GM12878 (cell line): Measurements from ENCODE around the gene CASP8AP2. TPM values are rescaled to one million over a fixed set of nuclear protein-coding genes. Genes with fewer than 3 reads are reported as not detected.

ENCODE experiments used
- ATAC-seq: fragments of 200-7000 bp; cut with Tn5 transposase; 3 replicates; pipeline ENCODE4 v1.9.1; 2020; ENCODE audit warnings: mild to moderate bottlenecking, moderate library complexity
- BruUV-seq: library from RNA; stranded (reverse); fragments of 400-500 nt; replicated peaks from 2 replicates; lab custom pipeline; 2021; lab: Mats Ljungman, UMichigan
- CTCF ChIA-PET: fragments of 300-600 bp; sonication (Branson Sonifier 250); formaldehyde crosslinking; extraction: SDS; loops from one replicate; lab custom pipeline; 2021; ENCODE audit warnings: inconsistent platforms; lab: Yijun Ruan, JAX
- POLR2A ChIA-PET: fragments of 350-600 bp; formaldehyde crosslinking; extraction: SDS; loops from one replicate; lab custom pipeline; 2021; ENCODE audit warnings: inconsistent platforms; lab: Charles Lee
- RAD21 ChIA-PET: fragments of 300-600 bp; sonication (Branson Sonifier 250); formaldehyde crosslinking; loops from one replicate; lab custom pipeline; 2023; ENCODE audit warnings: antibody characterized with exemption; ENCODE audit not compliant: unreplicated experiment; lab: Charles Lee
- SMC1A ChIA-PET: fragments of 300-600 bp; sonication (Branson Sonifier 250); formaldehyde crosslinking; loops from one replicate; lab custom pipeline; 2023; ENCODE audit not compliant: unreplicated experiment, uncharacterized antibody; lab: Charles Lee
- DNase-seq: peaks from one replicate; pipeline ENCODE4 v3.0.0-alpha.2; 2011; ENCODE audit warnings: low read depth, low spot score
- FAIRE-seq: peaks from 3 replicates; lab custom pipeline; 2011; peaks lifted over from hg19 to GRCh38; lab: Jason Lieb, UNC
- H2AFZ ChIP-seq: 2 replicates; pipeline ENCODE4 v1.6.0; 2011; ENCODE audit warnings: low read depth, low read length, control low read depth; ENCODE audit not compliant: control insufficient read depth
- H3K27ac ChIP-seq: 2 replicates; pipeline ENCODE4 v1.5.1; 2011; ENCODE audit warnings: control low read depth; ENCODE audit not compliant: control insufficient read depth, insufficient read depth
- H3K27me3 ChIP-seq, 2 experiments: replicated peaks in 1 of 2; 2 replicates each; pipeline versions ENCODE4 v1.6.0 to v1.6.1; 2011; ENCODE audit warnings: low read length in 1 of 2; ENCODE audit not compliant: control insufficient read depth in 2 of 2, insufficient read depth in 2 of 2
- H3K36me3 ChIP-seq, 2 experiments: 2 replicates each; pipeline ENCODE4 v1.5.1; 2011; ENCODE audit warnings: low read length in 1 of 2; ENCODE audit not compliant: control insufficient read depth in 2 of 2, insufficient read depth in 2 of 2
- H3K4me1 ChIP-seq: 2 replicates; pipeline ENCODE4 v1.6.1; 2011; ENCODE audit warnings: mild to moderate bottlenecking, low read length, moderate library complexity, mixed read lengths; ENCODE audit not compliant: control insufficient read depth, insufficient read depth
- H3K4me2 ChIP-seq: 2 replicates; pipeline ENCODE4 v1.6.0; 2011; ENCODE audit warnings: control low read depth; ENCODE audit not compliant: control insufficient read depth, insufficient read depth
- H3K4me3 ChIP-seq: fragments of 200-600 bp; sonication (generic); 2 replicates; pipeline ENCODE4 v1.5.1; 2016
- H3K79me2 ChIP-seq: 2 replicates; pipeline ENCODE4 v1.6.0; 2011; ENCODE audit warnings: low read length; ENCODE audit not compliant: control insufficient read depth, insufficient read depth
- H3K9ac ChIP-seq: 2 replicates; pipeline ENCODE4 v1.8.0; 2011; ENCODE audit warnings: low read length, control low read depth, mixed read lengths; ENCODE audit not compliant: control insufficient read depth, insufficient read depth
- H3K9me3 ChIP-seq: replicated peaks from 3 replicates; pipeline ENCODE4 v1.5.1; 2011; ENCODE audit warnings: mild to moderate bottlenecking, low read length; ENCODE audit not compliant: control insufficient read depth, insufficient read depth
- H4K20me1 ChIP-seq: 2 replicates; pipeline ENCODE4 v1.6.0; 2011; ENCODE audit not compliant: control insufficient read depth, insufficient read depth
- GABPA ChIP-seq: IDR thresholded peaks from 2 replicates; pipeline ENCODE4 v1.6.1; 2014; ENCODE audit warnings: antibody characterized with exemption, low read depth, mild to moderate bottlenecking, inconsistent platforms
- HDAC2 ChIP-seq: fragments of 200-600 bp; sonication (generic); IDR thresholded peaks from 2 replicates; pipeline ENCODE4 v1.6.1; 2017
- MEF2B ChIP-seq: fragments of 450-650 bp; IDR thresholded peaks from 2 replicates; pipeline ENCODE4 v1.6.1; 2018; ENCODE audit warnings: mild to moderate bottlenecking, moderate library complexity; ENCODE audit not compliant: partially characterized antibody, poor library complexity, severe bottlenecking
- MYB ChIP-seq: fragments of 150-350 bp; IDR thresholded peaks from 2 replicates; pipeline ENCODE4 v1.6.1; 2014; ENCODE audit warnings: mild to moderate bottlenecking, low read depth, low read length, borderline replicate concordance
- NRF1 ChIP-seq: conservative IDR thresholded peaks from 2 replicates; pipeline ENCODE4 v1.6.1; 2011; ENCODE audit warnings: mild to moderate bottlenecking, low read depth, low read length, improper control_type of control experiment
- POLR2AphosphoS5 ChIP-seq: IDR thresholded peaks from 2 replicates; pipeline ENCODE4 v1.6.1; 2011; ENCODE audit warnings: mild to moderate bottlenecking, low read length, inconsistent platforms
- RAD21 ChIP-seq: IDR thresholded peaks from 2 replicates; pipeline ENCODE4 v1.6.1; 2011; ENCODE audit warnings: mild to moderate bottlenecking, low read depth, low read length, moderate library complexity; ENCODE audit not compliant: insufficient read depth
- RB1 ChIP-seq: fragments of 450-650 bp; formaldehyde crosslinking; IDR thresholded peaks from 2 replicates; pipeline ENCODE4 v1.6.1; 2017; ENCODE audit warnings: mild to moderate bottlenecking, borderline replicate concordance
- RFX5 ChIP-seq: IDR thresholded peaks from 2 replicates; pipeline ENCODE4 v1.6.1; 2011; ENCODE audit warnings: low read depth, low read length, improper control_type of control experiment
- SREBF1 ChIP-seq: IDR thresholded peaks from 2 replicates; pipeline ENCODE4 v1.6.1; 2012; ENCODE audit warnings: mild to moderate bottlenecking, low read length
- STAT1 ChIP-seq: fragments of 450-650 bp; conservative IDR thresholded peaks from 2 replicates; pipeline ENCODE4 v1.6.1; 2014; ENCODE audit warnings: antibody characterized with exemption, mild to moderate bottlenecking
- TCF3 ChIP-seq: IDR thresholded peaks from 2 replicates; pipeline ENCODE4 v1.6.1; 2012; ENCODE audit warnings: low read depth, mild to moderate bottlenecking, low read length, borderline replicate concordance; ENCODE audit not compliant: insufficient read depth
- YY1 ChIP-seq: IDR thresholded peaks from 2 replicates; pipeline ENCODE4 v1.6.1; 2011; ENCODE audit warnings: low read depth, mild to moderate bottlenecking, low read length
- WGBS: methylation state at CpG from one replicate; pipeline ENCODE4 v1.1.6; 2016; ENCODE audit warnings: low lambda C conversion rate; ENCODE audit not compliant: insufficient replicate concordance, insufficient coverage; ENCODE audit errors: missing lambda C conversion rate; 5-methylcytosine and 5-hydroxymethylcytosine counted together
- in situ Hi-C: fragments of 300-500 bp; cut with MboI; formaldehyde crosslinking; loops from 9 replicates; pipeline ENCODE4 v1.14.3; 2018; ENCODE audit warnings: mixed read lengths
- intact Hi-C: fragments of 100-400 bp; cut with micrococcal nuclease; formaldehyde crosslinking; loops from one replicate; pipeline ENCODE4 v1.14.2; 2022; ENCODE audit not compliant: unreplicated experiment
- polyA plus RNA-seq, 11 experiments: library from polyadenylated mRNA; depleted of rRNA in 4 of 11; unstranded in 6 of 11; stranded (reverse) in 5 of 11; fragments of >200 nt; fragmentation: Nextera tagmentation in 4 of 11; fragmentation: Illumina TruSeq in 1 of 11; extraction: Ambion mirVana in 4 of 11; extraction: Trizol in 1 of 11; gene quantifications; 1 replicate in 1 of 11; 2 replicates in 10 of 11; pipeline versions ENCODE4 v1.2.1 to v1.2.3, GENCODE V29; 2011 to 2016; ENCODE audit warnings: inconsistent platforms in 2 of 11, missing spikeins in 2 of 11, low read depth in 1 of 11
- total RNA-seq, 4 experiments: library from RNA; depleted of rRNA in 3 of 4; stranded (reverse); fragments of >200 nt in 3 of 4; fragmentation: Illumina TruSeq in 1 of 4; extraction: Trizol in 1 of 4; gene quantifications; 2 replicates each; pipeline versions ENCODE4 v1.2.1 to v1.2.3, GENCODE V29; 2013 to 2021
- TF ChIP-seq, protein P1 (sequence below): IDR thresholded peaks from 2 replicates; pipeline ENCODE4 v1.6.1; 2012; ENCODE audit warnings: low read depth, low read length, improper control_type of control experiment
- TF ChIP-seq, protein P2 (sequence below): fragments of 450-650 bp; formaldehyde crosslinking; IDR thresholded peaks from 2 replicates; pipeline ENCODE4 v1.5.0; 2022; ENCODE audit warnings: mild to moderate bottlenecking, missing genetic modification characterization
- TF ChIP-seq, protein P3 (sequence below): fragments of 450-650 bp; IDR thresholded peaks from 2 replicates; pipeline ENCODE4 v1.6.1; 2014; ENCODE audit warnings: mild to moderate bottlenecking
- TF ChIP-seq, protein P4 (sequence below): fragments of 150-350 bp; IDR thresholded peaks from 2 replicates; pipeline ENCODE4 v1.6.1; 2016; ENCODE audit warnings: low read depth, low read length

Gene CASP8AP2
- total and polyA plus RNA-seq, 10 of the 15 experiments (the other 5 are each of a cell fraction or from before 2014, with no cell fraction given), result 11.1 to 28.7 (median 17.1) TPM

DNA sequence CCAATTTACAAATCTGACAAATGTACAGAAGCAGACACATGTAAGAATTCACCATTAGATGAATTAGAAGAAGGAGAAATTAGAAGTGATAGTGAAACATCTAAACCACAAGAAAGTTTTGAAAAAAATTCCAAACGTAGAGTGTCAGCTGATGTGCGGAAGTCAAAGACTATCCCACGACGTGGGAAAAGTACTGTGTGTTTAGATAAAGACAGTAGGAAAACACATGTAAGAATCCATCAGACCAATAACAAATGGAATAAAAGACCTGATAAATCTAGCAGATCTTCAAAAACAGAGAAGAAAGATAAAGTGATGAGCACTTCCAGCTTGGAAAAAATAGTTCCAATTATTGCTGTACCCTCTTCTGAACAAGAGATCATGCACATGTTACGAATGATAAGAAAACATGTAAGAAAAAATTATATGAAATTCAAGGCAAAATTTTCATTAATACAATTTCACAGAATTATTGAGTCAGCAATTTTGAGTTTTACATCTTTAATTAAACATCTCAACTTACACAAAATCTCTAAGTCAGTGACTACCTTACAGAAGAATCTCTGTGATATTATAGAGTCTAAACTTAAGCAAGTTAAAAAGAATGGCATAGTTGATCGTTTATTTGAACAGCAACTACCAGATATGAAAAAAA lies 36.5 kb downstream of the CASP8AP2 start:
- RAD21 ChIA-PET, result interaction anchor here (0.6 kb wide), 1 partner anchor 74 kb away, joined by 3 read pairs; no protein-coding TSS in a partner anchor
- no peaks in the 10 kb centered on the region for H3K79me2 ChIP-seq
- H3K27ac ChIP-seq, result no peak overlapping the region
- no peak overlapping the region for H2AFZ ChIP-seq
- POLR2A ChIA-PET, result no interaction called here
- no peak overlapping the region for H3K4me3 ChIP-seq
- CTCF ChIA-PET, result no interaction called here
- FAIRE-seq, result no peak
- SMC1A ChIA-PET, result interaction anchor here (0.8 kb wide), 1 partner anchor 9 kb away, joined by 3 read pairs; no protein-coding TSS in a partner anchor
- intact Hi-C loops (no loop called here), in situ Hi-C loops (no loop called here)
- peaks cover 1 to 25% of the 10 kb centered on the region in 2 experiments for H3K36me3 ChIP-seq
- no peak for ATAC-seq
- no TSS peak for BruUV-seq
- H3K27me3 ChIP-seq, result no peaks in the 10 kb centered on the region
- no peaks in the 10 kb centered on the region for H3K9me3 ChIP-seq
- H3K4me1 ChIP-seq, result peaks cover 18% of the 10 kb centered on the region
- DNase-seq, result no peak
- H3K4me2 ChIP-seq, result no peak overlapping the region
- 99% methylated on average over 6 of the region's 6 CpGs for WGBS
- H3K9ac ChIP-seq, result no peak overlapping the region
- H4K20me1 ChIP-seq, result no peaks in the 10 kb centered on the region
- TF ChIP-seq SREBF1 (no peak), RFX5 (no peak), STAT1 (no peak), RAD21 (no peak), YY1 (no peak), TCF3 (no peak), POLR2AphosphoS5 (no peak), RB1 (no peak), NRF1 (no peak), HDAC2 (no peak), GABPA (no peak), MYB (no peak), MEF2B (no peak)
- TF ChIP-seq, protein P1, sequence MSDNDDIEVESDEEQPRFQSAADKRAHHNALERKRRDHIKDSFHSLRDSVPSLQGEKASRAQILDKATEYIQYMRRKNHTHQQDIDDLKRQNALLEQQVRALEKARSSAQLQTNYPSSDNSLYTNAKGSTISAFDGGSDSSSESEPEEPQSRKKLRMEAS, result no peak
- TF ChIP-seq, protein P2, sequence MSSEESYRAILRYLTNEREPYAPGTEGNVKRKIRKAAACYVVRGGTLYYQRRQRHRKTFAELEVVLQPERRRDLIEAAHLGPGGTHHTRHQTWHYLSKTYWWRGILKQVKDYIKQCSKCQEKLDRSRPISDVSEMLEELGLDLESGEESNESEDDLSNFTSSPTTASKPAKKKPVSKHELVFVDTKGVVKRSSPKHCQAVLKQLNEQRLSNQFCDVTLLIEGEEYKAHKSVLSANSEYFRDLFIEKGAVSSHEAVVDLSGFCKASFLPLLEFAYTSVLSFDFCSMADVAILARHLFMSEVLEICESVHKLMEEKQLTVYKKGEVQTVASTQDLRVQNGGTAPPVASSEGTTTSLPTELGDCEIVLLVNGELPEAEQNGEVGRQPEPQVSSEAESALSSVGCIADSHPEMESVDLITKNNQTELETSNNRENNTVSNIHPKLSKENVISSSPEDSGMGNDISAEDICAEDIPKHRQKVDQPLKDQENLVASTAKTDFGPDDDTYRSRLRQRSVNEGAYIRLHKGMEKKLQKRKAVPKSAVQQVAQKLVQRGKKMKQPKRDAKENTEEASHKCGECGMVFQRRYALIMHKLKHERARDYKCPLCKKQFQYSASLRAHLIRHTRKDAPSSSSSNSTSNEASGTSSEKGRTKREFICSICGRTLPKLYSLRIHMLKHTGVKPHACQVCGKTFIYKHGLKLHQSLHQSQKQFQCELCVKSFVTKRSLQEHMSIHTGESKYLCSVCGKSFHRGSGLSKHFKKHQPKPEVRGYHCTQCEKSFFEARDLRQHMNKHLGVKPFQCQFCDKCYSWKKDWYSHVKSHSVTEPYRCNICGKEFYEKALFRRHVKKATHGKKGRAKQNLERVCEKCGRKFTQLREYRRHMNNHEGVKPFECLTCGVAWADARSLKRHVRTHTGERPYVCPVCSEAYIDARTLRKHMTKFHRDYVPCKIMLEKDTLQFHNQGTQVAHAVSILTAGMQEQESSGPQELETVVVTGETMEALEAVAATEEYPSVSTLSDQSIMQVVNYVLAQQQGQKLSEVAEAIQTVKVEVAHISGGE (CRISPR knock-in tag), result no peak
- TF ChIP-seq, protein P3, sequence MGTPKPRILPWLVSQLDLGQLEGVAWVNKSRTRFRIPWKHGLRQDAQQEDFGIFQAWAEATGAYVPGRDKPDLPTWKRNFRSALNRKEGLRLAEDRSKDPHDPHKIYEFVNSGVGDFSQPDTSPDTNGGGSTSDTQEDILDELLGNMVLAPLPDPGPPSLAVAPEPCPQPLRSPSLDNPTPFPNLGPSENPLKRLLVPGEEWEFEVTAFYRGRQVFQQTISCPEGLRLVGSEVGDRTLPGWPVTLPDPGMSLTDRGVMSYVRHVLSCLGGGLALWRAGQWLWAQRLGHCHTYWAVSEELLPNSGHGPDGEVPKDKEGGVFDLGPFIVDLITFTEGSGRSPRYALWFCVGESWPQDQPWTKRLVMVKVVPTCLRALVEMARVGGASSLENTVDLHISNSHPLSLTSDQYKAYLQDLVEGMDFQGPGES, result no peak
- TF ChIP-seq, protein P4, sequence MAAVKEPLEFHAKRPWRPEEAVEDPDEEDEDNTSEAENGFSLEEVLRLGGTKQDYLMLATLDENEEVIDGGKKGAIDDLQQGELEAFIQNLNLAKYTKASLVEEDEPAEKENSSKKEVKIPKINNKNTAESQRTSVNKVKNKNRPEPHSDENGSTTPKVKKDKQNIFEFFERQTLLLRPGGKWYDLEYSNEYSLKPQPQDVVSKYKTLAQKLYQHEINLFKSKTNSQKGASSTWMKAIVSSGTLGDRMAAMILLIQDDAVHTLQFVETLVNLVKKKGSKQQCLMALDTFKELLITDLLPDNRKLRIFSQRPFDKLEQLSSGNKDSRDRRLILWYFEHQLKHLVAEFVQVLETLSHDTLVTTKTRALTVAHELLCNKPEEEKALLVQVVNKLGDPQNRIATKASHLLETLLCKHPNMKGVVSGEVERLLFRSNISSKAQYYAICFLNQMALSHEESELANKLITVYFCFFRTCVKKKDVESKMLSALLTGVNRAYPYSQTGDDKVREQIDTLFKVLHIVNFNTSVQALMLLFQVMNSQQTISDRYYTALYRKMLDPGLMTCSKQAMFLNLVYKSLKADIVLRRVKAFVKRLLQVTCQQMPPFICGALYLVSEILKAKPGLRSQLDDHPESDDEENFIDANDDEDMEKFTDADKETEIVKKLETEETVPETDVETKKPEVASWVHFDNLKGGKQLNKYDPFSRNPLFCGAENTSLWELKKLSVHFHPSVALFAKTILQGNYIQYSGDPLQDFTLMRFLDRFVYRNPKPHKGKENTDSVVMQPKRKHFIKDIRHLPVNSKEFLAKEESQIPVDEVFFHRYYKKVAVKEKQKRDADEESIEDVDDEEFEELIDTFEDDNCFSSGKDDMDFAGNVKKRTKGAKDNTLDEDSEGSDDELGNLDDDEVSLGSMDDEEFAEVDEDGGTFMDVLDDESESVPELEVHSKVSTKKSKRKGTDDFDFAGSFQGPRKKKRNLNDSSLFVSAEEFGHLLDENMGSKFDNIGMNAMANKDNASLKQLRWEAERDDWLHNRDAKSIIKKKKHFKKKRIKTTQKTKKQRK, result no peak
